IMR-90 (cell line): ENCODE measurements around the gene DCTN1. TPM values are rescaled to one million over a fixed set of nuclear protein-coding genes. Genes with fewer than 3 reads are reported as not detected.

Experiments
- ATAC-seq: fragments of 200-7000 bp; cut with Tn5 transposase; 2 replicates; pipeline ENCODE4 v1.9.1; 2020; ENCODE audit warnings: low read depth, mild to moderate bottlenecking, moderate library complexity
- BruUV-seq: library from RNA; stranded (reverse); fragments of 400-500 nt; replicated peaks from 2 replicates; lab custom pipeline; 2021; lab: Mats Ljungman, UMichigan
- CTCF ChIA-PET: fragments of 300-600 bp; formaldehyde crosslinking; extraction: SDS; loops from one replicate; lab custom pipeline; 2021; ENCODE audit warnings: antibody characterized with exemption; lab: Yijun Ruan, JAX
- POLR2A ChIA-PET: fragments of 300-600 bp; sonication (Branson Sonifier 250); formaldehyde crosslinking; loops from one replicate; lab custom pipeline; 2022; ENCODE audit warnings: antibody characterized with exemption; ENCODE audit not compliant: unreplicated experiment; lab: Charles Lee
- DNase-seq: peaks from one replicate; pipeline ENCODE4 v3.0.0; 2013
- H2AFZ ChIP-seq: replicated peaks from 2 replicates; pipeline ENCODE3; 2013; ENCODE audit warnings: low read length, mild to moderate bottlenecking; ENCODE audit not compliant: poor library complexity
- H2AK5ac ChIP-seq: 2 replicates; pipeline ENCODE4 v1.6.1; 2013; ENCODE audit warnings: low read depth, low read length, inconsistent platforms
- H2AK9ac ChIP-seq: replicated peaks from 2 replicates; pipeline ENCODE3; 2013; ENCODE audit warnings: mild to moderate bottlenecking, low read depth, low read length, moderate library complexity; ENCODE audit not compliant: poor library complexity
- H2BK120ac ChIP-seq: 2 replicates; pipeline ENCODE4 v1.6.1; 2013; ENCODE audit warnings: low read depth, low read length, inconsistent platforms
- H2BK15ac ChIP-seq: 3 replicates; pipeline ENCODE4 v1.6.1; 2013; ENCODE audit warnings: low read depth, low read length, inconsistent platforms
- H2BK20ac ChIP-seq: 2 replicates; pipeline ENCODE4 v1.6.1; 2013; ENCODE audit warnings: low read depth, mild to moderate bottlenecking, inconsistent platforms, low read length, moderate library complexity
- H2BK5ac ChIP-seq: 2 replicates; pipeline ENCODE4 v1.6.1; 2013; ENCODE audit warnings: mild to moderate bottlenecking, low read depth, low read length, inconsistent platforms; ENCODE audit not compliant: poor library complexity, severe bottlenecking
- H3K14ac ChIP-seq: replicated peaks from 2 replicates; pipeline ENCODE4 v1.6.1; 2013; ENCODE audit warnings: low read depth, low read length, inconsistent platforms
- H3K18ac ChIP-seq: 2 replicates; pipeline ENCODE4 v1.6.1; 2013; ENCODE audit warnings: low read depth, low read length, control low read depth
- H3K23ac ChIP-seq: 2 replicates; pipeline ENCODE4 v1.6.1; 2013; ENCODE audit warnings: low read depth, low read length, inconsistent platforms
- H3K27ac ChIP-seq: 2 replicates; pipeline ENCODE4 v1.5.1; 2013; ENCODE audit warnings: mild to moderate bottlenecking, control low read depth, low read length; ENCODE audit not compliant: insufficient read depth
- H3K27me3 ChIP-seq: 2 replicates; pipeline ENCODE4 v1.6.1; 2013; ENCODE audit warnings: low read length; ENCODE audit not compliant: control insufficient read depth, insufficient read depth
- H3K36me3 ChIP-seq: 2 replicates; pipeline ENCODE4 v1.6.1; 2013; ENCODE audit warnings: low read length, mixed read lengths; ENCODE audit not compliant: control insufficient read depth, insufficient read depth
- H3K4ac ChIP-seq: 2 replicates; pipeline ENCODE4 v1.6.1; 2013; ENCODE audit warnings: low read depth, low read length, inconsistent platforms
- H3K4me1 ChIP-seq: 2 replicates; pipeline ENCODE4 v1.6.1; 2013; ENCODE audit warnings: low read length, mixed read lengths; ENCODE audit not compliant: control insufficient read depth, insufficient read depth
- H3K4me2 ChIP-seq: 2 replicates; pipeline ENCODE4 v1.6.1; 2013; ENCODE audit warnings: low read depth, mild to moderate bottlenecking, control low read depth, low read length, moderate library complexity
- H3K4me3 ChIP-seq: 2 replicates; pipeline ENCODE4 v1.5.1; 2013; ENCODE audit warnings: low read depth, mild to moderate bottlenecking, control low read depth, low read length, moderate library complexity; ENCODE audit not compliant: insufficient read depth
- H3K56ac ChIP-seq: 2 replicates; pipeline ENCODE4 v1.6.1; 2013; ENCODE audit warnings: low read length, inconsistent platforms; ENCODE audit not compliant: insufficient read depth; ENCODE audit errors: extremely low read depth
- H3K79me1 ChIP-seq, 2 experiments: 2 replicates each; pipeline ENCODE4 v1.6.1; 2013; ENCODE audit warnings: low read length in 2 of 2, inconsistent platforms in 1 of 2, low read depth in 1 of 2
- H3K9ac ChIP-seq: 2 replicates; pipeline ENCODE4 v1.6.1; 2013; ENCODE audit warnings: low read depth, low read length, control low read depth
- H3K9me1 ChIP-seq: 2 replicates; pipeline ENCODE4 v1.6.1; 2013; ENCODE audit warnings: low read length, inconsistent platforms; ENCODE audit not compliant: insufficient read depth
- H3K9me3 ChIP-seq: 2 replicates; pipeline ENCODE4 v1.6.1; 2013; ENCODE audit warnings: low read length; ENCODE audit not compliant: control insufficient read depth, insufficient read depth
- H4K20me1 ChIP-seq: 2 replicates; pipeline ENCODE4 v1.6.1; 2013; ENCODE audit warnings: low read length, inconsistent platforms; ENCODE audit not compliant: insufficient read depth
- H4K5ac ChIP-seq: 2 replicates; pipeline ENCODE4 v1.6.1; 2013; ENCODE audit warnings: mild to moderate bottlenecking, low read depth, low read length, control low read depth
- H4K8ac ChIP-seq, 2 experiments: 2 replicates each; pipeline ENCODE4 v1.6.1; 2013; ENCODE audit warnings: low read depth in 2 of 2, low read length in 2 of 2, control low read depth in 1 of 2, inconsistent platforms in 1 of 2
- H4K91ac ChIP-seq: 2 replicates; pipeline ENCODE4 v1.6.1; 2013; ENCODE audit warnings: low read depth, low read length, inconsistent platforms; ENCODE audit not compliant: insufficient read depth
- BHLHE40 ChIP-seq: fragments of 150-350 bp; IDR thresholded peaks from 2 replicates; pipeline ENCODE4 v1.6.1; 2016; ENCODE audit warnings: mild to moderate bottlenecking, low read depth, low read length
- CHD1 ChIP-seq: IDR thresholded peaks from 2 replicates; pipeline ENCODE4 v1.6.1; 2012; ENCODE audit warnings: low read depth, low read length, improper control_type of control experiment
- MAFK ChIP-seq: IDR thresholded peaks from 2 replicates; pipeline ENCODE4 v1.6.1; 2012; ENCODE audit warnings: low read depth, low read length, improper control_type of control experiment
- MAZ ChIP-seq: IDR thresholded peaks from 2 replicates; pipeline ENCODE4 v1.6.1; 2012; ENCODE audit warnings: low read depth, mild to moderate bottlenecking, low read length, improper control_type of control experiment, moderate library complexity, borderline replicate concordance
- MXI1 ChIP-seq: IDR thresholded peaks from 2 replicates; pipeline ENCODE4 v1.6.1; 2012; ENCODE audit warnings: low read depth, mild to moderate bottlenecking, low read length, moderate library complexity, borderline replicate concordance
- NFE2L2 ChIP-seq: fragments of 150-350 bp; IDR thresholded peaks from 2 replicates; pipeline ENCODE4 v1.6.1; 2016; ENCODE audit warnings: low read depth, mild to moderate bottlenecking, low read length
- POLR2A ChIP-seq: IDR thresholded peaks from 2 replicates; pipeline ENCODE4 v1.6.1; 2012; ENCODE audit warnings: mild to moderate bottlenecking, low read depth, low read length
- RAD21 ChIP-seq: IDR thresholded peaks from 2 replicates; pipeline ENCODE4 v1.6.1; 2012; ENCODE audit warnings: low read length, improper control_type of control experiment
- RCOR1 ChIP-seq: IDR thresholded peaks from 2 replicates; pipeline ENCODE4 v1.6.1; 2012; ENCODE audit warnings: mild to moderate bottlenecking, low read length, improper control_type of control experiment; ENCODE audit not compliant: insufficient replicate concordance
- RFX5 ChIP-seq: IDR thresholded peaks from 2 replicates; pipeline ENCODE4 v1.8.0; 2012; ENCODE audit warnings: low read depth, mild to moderate bottlenecking, low read length, moderate library complexity
- SMC3 ChIP-seq: fragments of 150-350 bp; IDR thresholded peaks from 2 replicates; pipeline ENCODE4 v1.6.1; 2016; ENCODE audit warnings: low read depth, mild to moderate bottlenecking, antibody characterized with exemption, low read length, moderate library complexity
- WGBS, 2 experiments: methylation state at CpG; one replicate each; pipeline versions ENCODE4 v1.1.5 to v1.1.7; 2013; ENCODE audit warnings: missing lambda C conversion rate in 2 of 2; ENCODE audit not compliant: insufficient read length in 1 of 2; ENCODE audit errors: extremely low coverage in 2 of 2; 5-methylcytosine and 5-hydroxymethylcytosine counted together
- dilution Hi-C: fragments of 300-500 bp; cut with HindIII; formaldehyde crosslinking; loops from one replicate; pipeline ENCODE4 v1.14.3; 2018; ENCODE audit warnings: low sequenced_read_pairs; ENCODE audit not compliant: unreplicated experiment
- in situ Hi-C: fragments of 300-500 bp; cut with MboI; formaldehyde crosslinking; loops from 3 replicates; pipeline ENCODE4 v1.14.3; 2019; ENCODE audit warnings: low sequenced_read_pairs, inconsistent platforms, mixed read lengths
- intact Hi-C: fragments of 100-400 bp; cut with micrococcal nuclease; formaldehyde crosslinking; loops from 2 replicates; pipeline ENCODE4 v1.10.0; 2022
- polyA plus RNA-seq, 3 experiments: library from polyadenylated mRNA; depleted of rRNA; stranded (reverse); fragments of >200 nt; gene quantifications; 2 replicates each; pipeline ENCODE4 v1.2.3, GENCODE V29; 2012; ENCODE audit warnings: low replicate concordance in 1 of 3
- total RNA-seq: library from RNA; depleted of rRNA; stranded (reverse); fragments of >200 nt; gene quantifications from 2 replicates; pipeline ENCODE4 v1.2.3, GENCODE V29; 2012
- TF ChIP-seq, protein P1 (sequence below): fragments of 150-350 bp; IDR thresholded peaks from 2 replicates; pipeline ENCODE4 v1.6.1; 2017; ENCODE audit warnings: mild to moderate bottlenecking, antibody characterized with exemption, low read length, low read depth

Gene DCTN1
- total and polyA plus RNA-seq, 2 of the 4 experiments (the other 2 are of a cell fraction): 136 to 204 TPM

DNA sequence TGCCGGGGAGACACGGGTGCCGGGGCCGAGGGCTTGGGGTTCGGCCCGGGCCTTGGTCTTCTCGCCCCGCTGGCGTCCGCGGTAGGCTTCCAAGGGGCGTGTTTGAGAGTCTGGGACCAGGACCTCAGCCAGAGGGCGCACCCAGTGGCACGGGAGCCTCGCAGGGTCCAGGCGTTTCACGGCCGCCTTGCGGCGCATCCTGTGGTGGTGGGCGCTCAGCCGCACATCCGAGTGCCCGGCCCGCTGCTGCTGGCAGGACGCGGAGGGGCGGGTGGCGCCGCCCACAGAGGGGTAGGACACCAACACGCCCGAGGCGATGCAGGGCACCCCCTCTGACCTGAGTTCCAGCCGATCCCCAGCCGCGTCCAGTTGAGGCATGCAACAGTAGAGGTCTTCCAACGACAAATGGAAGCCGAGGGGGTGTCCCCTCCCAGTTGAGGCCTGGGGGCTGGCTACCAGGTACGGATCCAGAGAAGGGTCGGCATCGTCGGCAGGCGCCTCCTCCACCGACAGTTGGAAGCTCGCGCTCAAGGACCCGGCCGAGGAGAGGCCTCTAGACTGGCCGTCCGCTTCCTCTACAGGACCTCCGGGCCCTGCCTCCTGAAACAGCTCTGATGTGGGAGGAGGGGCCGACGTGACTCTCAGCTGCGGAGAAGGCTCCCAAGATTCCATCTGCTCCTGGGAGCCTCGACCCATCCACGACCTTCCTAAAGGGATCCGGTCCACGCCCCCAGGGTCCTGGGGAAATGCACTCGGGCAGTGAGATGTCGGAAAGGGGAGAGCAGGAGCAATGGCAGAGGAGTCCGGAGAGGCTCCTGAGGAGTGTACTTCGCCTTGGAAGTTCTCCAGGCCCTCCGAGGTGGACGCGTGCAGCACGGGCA is 35.0 kb upstream of the DCTN1 start (continued):
- TF ChIP-seq BHLHE40: no peak

DNA sequence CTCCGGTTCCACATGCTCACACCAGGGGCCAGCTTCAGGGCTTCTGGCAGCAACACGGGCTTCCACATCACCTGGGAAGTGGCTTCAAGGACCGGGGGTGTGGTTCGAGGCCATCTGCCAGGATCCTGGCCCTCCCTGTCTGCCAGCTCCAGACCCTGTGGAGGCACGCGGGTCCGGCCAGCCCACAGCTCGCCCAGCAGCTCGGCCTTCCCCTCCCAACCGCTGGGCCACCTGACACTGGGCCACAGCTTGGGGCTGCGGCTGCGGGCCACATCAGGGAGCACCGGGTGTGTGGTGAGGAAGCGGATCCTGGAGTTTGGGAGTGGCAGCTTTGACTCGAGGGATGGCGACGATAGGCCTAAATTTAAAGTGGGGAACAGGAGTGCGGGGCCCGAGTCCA is 34.3 kb upstream of the DCTN1 start:
- no peak overlapping the region for H3K4ac ChIP-seq
- H2BK15ac ChIP-seq: no peak overlapping the region
- DNase-seq: no peak
- H4K91ac ChIP-seq: no peak overlapping the region
- in situ Hi-C loops: no loop called here
- no peak overlapping the region for H2AK5ac ChIP-seq
- no peak overlapping the region for H2AK9ac ChIP-seq
- no peaks in the 10 kb centered on the region for H3K9me1 ChIP-seq
- no peak overlapping the region; a peak in 1 of 4 replicates for H4K8ac ChIP-seq
- H2BK120ac ChIP-seq: no peak overlapping the region
- H3K23ac ChIP-seq: no peak overlapping the region
- no peak overlapping the region for H3K4me3 ChIP-seq
- no peak overlapping the region for H4K5ac ChIP-seq
- ChIA-PET CTCF (interaction anchor here (0.6 kb wide), 1 partner anchor 180 kb away, joined by 3 read pairs; no protein-coding TSS in a partner anchor), POLR2A (no interaction called here)
- H3K9me3 ChIP-seq: no peaks in the 10 kb centered on the region
- no peaks in the 10 kb centered on the region for H3K4me1 ChIP-seq
- H3K4me2 ChIP-seq: no peak overlapping the region
- H3K27ac ChIP-seq: no peak overlapping the region
- TF ChIP-seq MAZ: no peak
- TF ChIP-seq SMC3: no peak
- TF ChIP-seq MAFK: no peak
- TF ChIP-seq POLR2A: no peak
- no peak for TF ChIP-seq NFE2L2
- TF ChIP-seq RFX5: no peak
- TF ChIP-seq, protein P1, sequence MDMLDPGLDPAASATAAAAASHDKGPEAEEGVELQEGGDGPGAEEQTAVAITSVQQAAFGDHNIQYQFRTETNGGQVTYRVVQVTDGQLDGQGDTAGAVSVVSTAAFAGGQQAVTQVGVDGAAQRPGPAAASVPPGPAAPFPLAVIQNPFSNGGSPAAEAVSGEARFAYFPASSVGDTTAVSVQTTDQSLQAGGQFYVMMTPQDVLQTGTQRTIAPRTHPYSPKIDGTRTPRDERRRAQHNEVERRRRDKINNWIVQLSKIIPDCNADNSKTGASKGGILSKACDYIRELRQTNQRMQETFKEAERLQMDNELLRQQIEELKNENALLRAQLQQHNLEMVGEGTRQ: no peak
- TF ChIP-seq RAD21: no peak
- TF ChIP-seq CHD1: no peak
- no peak for TF ChIP-seq MXI1
- no peak for TF ChIP-seq RCOR1
- H2BK5ac ChIP-seq: no peak overlapping the region
- WGBS, 2 experiments: 73% methylated on average over 3 of the region's 19 CpGs; no CpG with 5 or more reads in 1 of the 2 experiments
- H2AFZ ChIP-seq: peak overlapping the region; percentile 86
- intact Hi-C loops: no loop called here
- no peaks in the 10 kb centered on the region for H3K36me3 ChIP-seq
- H3K79me1 ChIP-seq: no peaks in the 10 kb centered on the region
- H2BK20ac ChIP-seq: no peak overlapping the region
- no peak overlapping the region for H3K14ac ChIP-seq
- BruUV-seq: no TSS peak
- H4K20me1 ChIP-seq: no peaks in the 10 kb centered on the region
- H3K27me3 ChIP-seq: peaks cover 34% of the 10 kb centered on the region
- ATAC-seq: no peak
- H3K56ac ChIP-seq: no peak overlapping the region
- dilution Hi-C loops: no loop called here
- H3K18ac ChIP-seq: no peak overlapping the region
- no peak overlapping the region for H3K9ac ChIP-seq
